Femur (tissue), 1 donor: ENCODE results near the gene WIF1.

Experiments used
- DNase-seq: peaks from one replicate; pipeline ENCODE4 v3.0.0-alpha.2; 2017

Gene WIF1, protein sequence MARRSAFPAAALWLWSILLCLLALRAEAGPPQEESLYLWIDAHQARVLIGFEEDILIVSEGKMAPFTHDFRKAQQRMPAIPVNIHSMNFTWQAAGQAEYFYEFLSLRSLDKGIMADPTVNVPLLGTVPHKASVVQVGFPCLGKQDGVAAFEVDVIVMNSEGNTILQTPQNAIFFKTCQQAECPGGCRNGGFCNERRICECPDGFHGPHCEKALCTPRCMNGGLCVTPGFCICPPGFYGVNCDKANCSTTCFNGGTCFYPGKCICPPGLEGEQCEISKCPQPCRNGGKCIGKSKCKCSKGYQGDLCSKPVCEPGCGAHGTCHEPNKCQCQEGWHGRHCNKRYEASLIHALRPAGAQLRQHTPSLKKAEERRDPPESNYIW

DNA sequence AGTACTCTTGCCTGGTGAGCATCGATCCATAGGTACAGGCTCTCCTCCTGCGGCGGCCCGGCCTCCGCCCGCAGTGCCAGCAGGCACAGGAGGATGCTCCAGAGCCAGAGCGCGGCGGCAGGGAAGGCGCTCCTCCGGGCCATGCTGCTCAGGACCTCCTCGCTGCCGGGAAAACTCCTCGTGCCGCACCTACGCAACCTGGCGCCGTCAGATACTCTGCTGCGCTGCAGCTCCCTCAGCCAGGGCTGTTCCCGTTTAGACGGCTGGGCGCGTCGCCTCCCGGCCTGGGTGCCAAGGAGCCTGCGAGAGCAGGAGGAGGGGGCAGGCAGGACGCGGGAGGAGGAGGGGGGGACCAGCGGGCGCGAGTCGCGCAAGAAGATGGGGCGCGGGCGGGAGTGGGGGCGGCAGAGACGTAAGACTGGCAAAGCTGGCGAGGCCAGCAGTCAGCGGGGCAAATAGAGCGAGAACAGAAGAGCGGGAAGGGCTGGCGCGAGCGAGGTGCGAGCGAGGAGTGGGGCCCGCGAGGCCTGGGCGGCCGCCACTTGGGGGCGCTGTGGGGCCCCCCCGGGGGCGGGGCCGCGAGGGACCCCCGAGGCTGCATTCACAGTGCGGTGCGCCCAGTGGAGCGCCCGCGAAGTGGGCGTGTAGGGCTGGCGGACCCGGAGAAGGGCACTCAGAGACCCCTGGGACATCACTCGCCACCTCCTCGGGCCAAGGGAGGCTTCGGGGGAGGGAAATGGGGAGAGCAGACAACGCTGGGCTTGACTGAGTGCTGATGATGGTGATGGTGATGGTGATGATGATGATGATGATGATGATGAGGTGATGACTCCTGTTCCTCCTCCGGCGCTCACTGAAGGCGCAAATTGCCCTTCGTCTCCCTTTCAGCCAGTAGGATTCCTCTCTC, at the start of gene WIF1:
Gene WIF1 (minus strand): TSS at position 257 of the 907 bp plus-strand sequence. CDS start 114 bp downstream, at position 143.
- DNase-seq, result peak; percentile 65

DNA sequence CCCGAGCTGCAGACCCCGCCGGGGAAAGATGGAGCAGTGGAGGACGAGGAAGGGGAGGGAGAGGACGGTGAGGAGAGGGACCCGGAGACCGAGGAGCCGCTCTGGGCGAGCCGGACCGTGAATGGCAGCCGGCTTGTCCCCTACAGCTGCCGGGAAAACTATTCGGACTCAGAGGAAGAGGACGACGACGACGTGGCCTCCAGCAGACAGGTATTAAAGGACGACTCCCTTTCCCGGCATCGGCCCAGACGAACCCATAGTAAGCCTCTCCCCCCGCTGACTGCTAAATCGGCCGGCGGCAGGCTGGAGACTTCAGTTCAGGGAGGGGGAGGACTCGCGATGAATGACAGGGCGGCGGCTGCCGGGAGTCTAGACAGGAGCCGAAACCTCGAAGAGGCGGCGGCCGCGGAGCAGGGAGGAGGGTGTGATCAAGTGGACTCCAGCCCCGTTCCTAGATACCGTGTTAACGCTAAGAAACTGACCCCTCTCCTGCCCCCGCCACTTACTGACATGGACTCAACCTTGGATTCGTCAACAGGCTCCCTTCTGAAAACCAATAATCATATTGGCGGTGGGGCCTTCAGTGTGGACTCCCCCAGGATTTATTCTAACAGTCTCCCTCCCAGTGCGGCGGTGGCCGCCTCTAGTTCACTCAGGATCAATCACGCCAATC, 49.2 kb upstream of the WIF1 start:
- peak; percentile 78 for DNase-seq

DNA sequence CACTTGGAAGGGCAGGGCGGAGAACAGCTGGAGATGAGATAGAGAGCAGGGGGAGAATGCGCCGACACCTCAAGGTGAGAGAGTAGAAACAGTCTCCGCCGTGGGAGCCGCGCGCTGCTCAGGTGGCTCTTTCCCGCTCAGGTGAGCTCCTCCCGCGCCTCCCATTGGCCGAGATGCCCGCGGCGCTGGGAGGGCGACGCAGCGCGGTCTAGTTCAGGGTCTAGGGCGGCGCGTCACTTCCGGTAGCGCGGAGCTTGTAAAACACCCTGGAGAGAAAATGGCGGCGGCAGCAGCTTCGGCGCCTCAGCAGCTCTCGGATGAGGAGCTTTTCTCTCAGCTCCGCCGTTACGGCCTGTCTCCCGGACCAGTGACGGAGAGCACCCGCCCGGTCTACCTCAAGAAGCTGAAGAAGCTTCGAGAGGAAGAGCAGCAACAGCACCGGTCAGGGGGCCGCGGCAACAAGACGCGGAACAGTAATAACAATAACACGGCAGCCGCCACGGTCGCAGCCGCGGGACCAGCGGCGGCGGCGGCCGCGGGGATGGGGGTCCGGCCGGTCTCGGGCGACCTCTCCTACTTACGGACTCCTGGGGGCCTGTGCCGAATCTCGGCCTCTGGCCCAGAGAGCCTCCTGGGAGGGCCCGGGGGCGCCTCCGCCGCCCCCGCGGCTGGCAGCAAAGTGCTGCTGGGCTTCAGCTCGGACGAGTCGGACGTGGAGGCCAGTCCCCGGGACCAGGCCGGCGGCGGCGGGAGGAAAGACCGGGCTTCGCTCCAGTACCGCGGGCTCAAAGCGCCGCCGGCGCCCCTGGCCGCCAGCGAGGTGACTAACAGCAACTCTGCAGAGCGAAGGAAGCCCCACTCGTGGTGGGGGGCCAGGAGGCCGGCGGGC, 48.5 kb upstream of the WIF1 start, which contains the start of gene LEMD3:
Gene LEMD3 (plus strand): TSS at position 264 of the 889 bp plus-strand sequence. CDS start 14 bp downstream, at position 278.
- DNase-seq, result peak; percentile 96

DNA sequence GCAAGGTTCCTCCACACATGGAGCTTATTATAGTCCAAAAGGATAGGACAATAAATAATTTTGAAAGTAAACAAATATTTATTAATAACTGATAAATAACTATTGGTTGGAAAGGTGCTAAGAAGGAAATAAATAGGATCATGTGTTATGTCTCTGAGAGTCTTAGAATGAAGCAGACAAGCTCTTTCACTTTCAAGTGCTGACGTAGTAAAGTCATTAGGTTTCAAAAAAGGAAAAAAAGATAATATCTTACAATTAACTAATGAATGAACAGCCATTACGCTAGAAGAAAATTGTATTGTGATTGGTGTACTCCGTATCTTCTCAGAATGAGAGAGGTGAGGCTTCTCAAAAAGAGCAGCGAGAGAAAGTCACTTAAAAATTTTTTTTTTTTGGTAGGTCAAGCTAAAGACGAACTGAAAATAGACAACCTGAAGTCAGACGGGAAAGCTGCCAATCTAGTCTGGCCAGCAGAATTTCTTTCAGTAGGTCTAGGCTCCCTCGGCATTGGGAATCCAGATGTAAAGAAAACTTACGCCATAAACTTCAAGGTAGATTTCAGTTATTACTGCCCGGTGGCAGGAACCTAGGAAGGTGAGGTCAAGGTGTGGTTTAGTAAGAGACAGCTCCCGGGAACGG, 47.7 kb upstream of the WIF1 start:
- DNase-seq, result no peak

DNA sequence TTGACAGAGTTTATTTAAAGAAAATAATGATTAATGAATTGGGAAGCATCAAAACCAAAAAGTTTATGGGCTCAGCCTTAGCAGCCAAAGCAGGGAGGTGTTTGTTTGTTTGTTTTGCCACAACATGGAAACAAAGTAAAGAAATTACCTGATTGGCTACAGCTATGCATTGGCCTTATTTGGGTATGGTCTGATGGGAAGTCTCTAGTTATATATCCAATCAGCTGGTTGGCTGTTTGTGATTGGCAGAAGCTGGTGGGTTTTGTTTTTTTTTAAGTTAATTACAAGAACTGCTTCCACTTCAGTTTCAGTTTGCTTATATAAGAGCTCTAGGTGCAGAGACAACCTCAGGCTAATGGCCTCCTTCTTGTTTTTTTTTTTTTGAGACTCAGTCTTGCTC, 43.7 kb upstream of the WIF1 start:
- no peak for DNase-seq

DNA sequence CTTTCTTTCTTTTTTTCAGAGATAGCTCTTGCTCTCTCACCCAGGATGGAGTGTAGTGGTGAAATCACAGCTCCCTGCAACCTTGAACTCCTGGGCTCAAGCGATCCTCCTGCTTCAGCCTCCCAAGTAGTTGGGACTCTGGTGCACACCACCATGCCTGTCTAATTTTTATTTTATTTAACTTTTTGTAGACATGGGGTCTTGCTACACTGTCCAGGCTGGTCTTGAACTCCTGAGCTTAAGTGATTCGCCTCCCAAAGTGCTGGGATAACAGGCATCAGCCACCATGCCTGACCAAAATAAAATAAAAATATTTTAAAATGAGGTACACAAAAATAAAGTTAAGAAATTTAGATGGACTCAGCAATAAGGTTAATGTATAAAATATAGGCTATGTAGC, 43.1 kb upstream of the WIF1 start:
- no peak for DNase-seq

DNA sequence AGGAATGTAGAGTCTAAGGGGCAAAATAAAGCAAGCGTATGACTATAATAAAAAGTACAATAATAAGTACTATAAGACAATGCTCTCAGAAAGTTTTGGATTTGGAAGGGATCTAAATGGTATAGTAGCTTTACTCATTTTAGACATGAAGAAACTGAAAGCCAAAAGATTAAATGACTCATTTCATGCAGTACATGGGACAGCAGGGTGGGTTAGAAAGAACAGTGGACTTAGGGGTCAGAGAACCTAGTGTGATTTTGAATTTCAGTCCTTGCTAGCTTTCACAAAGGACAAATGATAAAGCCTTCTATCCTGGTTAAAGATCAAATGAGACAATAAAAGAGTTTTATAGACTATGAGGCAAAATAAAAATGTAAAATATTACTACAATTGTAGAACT, 41.5 kb upstream of the WIF1 start:
- DNase-seq, result no peak

DNA sequence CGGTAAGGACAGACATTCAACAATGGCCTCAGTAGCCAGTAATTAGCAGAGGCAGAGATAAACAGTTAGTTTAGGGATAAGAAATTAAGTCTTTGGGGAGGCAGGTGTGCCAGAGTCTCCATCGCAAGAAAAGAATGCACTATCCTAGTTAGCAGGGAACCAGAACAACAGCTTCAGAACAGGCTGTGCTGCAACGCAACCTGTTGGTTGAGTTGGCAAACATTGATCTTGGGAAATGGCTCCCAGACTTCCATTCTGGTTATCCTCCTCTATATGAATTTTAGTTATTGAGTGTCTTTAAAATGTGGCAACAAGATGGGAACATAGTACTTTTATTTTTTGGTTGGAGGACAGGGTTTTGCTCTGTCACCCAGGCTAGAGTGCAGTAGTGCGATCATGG, 36.0 kb upstream of the WIF1 start:
- DNase-seq, result no peak

DNA sequence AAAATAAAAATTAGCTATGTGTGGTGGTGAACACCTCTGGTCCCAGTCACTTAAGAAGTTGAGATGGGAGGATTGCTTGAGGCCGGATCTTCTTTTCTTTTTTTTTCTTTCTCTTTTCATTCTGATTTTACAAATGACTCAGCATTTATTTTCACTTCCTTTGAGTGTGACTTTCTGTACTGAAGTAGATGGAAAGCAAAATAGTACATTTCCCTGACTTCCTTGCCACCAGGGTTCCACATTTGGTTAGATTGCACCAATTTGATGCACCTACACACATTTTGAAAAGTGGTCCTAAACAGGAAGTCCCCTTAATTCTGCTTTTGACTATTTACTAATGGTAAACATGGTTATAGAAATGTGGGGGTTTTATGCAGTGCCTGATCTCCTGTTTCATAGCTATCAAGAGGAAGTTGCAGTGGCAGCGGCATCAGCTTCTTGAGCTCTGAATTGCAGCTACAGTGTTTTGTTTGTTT, 35.3 kb upstream of the WIF1 start:
- DNase-seq, result no peak

DNA sequence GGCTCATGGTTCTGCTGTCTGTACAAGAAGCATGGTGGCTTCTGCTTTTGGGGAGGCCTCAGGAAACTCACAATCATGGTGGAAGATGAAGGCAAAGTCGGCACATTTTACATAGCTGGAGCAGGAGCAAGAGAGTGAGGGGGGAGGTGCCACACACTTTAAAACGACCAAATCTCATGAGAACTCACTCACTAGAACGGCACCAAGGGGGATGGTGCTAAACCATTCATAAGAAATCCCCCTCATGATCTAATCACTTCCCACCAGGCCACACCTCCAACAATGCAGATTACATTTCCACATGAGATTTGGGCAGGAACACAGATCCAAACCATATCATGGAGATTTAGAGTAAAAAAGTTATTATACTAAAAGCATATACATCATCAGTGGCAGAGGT, 34.7 kb upstream of the WIF1 start:
- no peak for DNase-seq

DNA sequence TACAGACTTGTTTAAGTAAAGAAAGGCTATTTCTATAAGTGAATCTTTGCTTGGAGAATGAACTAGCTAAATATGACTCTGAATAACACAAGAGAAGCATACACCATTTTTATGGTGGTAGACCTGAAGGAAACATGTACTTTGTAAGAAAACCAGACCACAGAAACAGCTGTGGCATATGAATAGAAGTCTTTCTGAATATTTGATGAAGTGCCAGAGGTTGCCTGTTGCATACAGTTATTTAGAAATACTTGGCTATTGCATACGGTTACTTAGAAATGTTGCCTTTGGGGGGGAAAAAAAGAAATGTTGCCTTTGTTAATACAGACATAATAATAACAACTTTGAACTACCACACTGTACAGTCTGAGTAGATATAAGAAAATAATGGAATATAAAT, 31.5 kb upstream of the WIF1 start:
- DNase-seq, result no peak

DNA sequence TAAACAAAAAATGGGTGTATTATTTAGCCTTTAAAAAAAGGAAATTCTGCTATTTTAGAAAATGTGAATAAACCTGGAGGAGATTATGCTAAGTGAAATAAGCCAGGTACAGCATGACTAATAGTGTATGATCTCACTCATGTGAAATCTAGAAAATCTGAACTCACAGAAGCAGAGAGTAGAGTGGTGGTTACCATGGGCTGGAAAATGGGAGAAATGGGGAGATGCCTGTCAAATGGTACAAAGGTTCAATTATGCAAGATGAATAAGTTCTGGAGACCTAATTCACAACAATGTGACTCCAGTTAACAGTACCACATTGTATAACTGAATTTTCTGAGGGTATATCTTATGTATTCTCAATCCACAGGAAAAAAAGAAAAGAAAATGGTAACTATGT, 30.9 kb upstream of the WIF1 start:
- no peak for DNase-seq

DNA sequence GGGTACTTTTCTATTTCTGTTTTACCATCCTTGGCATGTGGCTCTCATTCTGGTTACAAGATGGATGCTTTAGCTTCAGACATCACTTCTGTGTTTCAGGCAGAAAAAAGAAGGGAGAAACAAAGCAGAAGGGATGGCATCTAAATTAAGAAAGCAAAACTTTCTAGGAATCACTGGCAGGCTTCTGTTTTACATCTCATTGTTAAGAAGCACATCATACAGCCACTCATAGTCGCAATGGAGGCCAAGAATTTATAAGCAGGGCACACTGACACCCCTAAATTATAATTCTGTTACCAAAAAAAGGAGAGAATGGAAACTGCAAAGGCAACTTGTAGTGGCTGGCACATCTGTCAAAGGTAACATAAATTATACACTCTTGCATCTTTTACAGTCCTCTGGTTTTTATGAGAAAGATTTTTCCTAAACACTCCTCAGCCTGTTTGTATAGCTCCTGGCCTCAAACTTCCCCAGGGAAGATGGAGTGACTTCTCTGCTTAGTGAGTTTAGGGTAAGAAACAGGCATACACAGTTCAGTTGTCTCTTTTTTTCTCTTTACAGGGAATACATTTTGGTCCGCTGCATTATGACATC, 26.3 kb upstream of the WIF1 start:
- no peak for DNase-seq

DNA sequence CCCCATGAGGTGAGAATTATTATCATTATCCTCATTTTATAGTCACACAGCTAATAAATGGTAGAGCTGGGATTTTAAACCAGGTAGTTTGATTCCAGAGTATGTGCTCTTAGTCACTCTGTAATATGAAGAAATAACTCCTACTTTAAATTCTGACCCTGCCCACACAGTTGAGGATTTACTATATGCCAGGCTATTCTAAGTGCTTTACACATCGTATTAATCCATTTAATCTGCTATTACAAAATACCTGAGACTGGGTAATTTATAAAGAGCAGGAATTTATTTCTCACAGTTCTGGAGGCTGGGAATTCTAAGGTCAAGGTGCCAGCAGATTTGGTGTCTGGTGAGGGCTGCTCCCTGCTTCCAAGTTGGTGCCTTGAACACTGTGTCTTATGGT, 19.6 kb upstream of the WIF1 start:
- no peak for DNase-seq

DNA sequence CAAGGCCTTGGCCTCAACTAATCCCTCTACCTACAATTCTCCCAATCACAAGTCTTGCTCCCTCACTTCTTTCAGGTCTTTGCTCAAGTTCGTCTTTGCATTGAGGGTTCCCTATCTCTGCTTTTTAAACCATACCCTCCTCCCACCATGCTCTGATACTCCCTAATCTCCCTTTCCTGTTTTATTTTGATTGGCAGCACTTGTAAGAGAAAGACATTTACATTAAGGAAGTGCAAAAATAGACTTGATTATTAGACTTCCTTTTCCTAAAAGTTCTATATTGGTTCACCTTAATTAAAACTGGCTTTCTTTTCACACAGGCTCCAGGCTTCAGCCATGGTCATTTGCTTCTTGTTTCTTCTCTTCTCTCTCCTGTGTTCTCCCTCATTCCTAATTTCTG, 18.3 kb upstream of the WIF1 start:
- no peak for DNase-seq

DNA sequence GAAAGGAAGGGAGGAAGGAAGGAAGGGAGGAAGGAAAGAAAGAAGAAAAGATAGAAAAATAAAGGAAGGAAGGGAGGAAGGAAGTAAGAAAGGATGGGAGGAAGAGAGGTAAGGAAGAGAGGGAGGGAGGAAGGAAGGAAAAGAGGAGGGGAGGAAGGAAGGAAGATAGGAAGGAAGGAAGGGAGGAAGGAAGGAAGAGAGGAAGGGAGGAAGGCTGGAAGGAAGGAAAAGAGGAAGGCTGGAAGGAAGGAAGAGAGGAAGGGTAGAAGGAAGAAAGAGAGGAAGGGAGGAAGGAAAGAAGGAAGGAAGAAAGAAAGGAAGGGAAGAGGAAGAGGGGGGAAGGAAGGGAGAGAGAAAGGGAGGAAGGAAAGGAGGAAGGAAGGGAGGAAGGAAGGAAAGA, 12.8 kb upstream of the WIF1 start:
- no peak for DNase-seq

DNA sequence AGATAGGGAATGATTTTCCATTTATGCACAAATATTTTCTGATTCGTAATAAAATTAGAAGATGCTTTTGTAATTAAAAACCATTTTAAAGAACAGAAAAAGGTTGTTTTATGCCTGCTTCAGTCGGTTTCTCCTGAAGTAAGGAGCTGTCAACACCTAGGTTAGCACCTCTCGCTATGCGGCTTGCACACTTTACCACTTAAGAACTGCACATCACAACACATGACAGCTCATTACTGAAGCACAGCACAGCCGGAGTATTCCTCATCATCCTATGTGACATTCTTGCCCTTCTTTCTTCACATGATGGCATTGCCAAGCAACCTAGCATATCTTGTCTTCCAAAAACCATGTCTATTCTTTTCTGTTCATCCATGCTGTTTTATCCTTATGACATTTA, 5.4 kb upstream of the WIF1 start:
- no peak for DNase-seq

DNA sequence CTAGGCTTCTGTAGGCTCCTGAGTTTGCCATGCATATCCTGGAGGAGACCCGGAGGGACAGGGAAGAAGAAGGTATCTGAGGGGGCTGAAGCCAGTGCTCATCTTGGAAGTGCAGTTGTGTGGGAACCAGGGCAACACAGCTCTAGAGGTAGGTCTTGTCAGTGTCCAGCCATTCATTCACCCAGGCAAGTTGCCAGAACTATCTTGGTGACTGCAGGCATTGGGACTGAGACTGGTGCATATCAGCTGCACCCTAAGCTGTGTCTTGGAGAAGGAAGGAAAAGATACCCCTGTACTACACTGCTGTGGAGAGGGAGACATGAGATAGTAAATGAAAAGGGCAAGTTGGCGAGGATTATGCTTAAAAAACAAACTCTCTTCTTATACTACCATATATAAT, 4.9 kb upstream of the WIF1 start:
- DNase-seq, result peak; percentile 28

DNA sequence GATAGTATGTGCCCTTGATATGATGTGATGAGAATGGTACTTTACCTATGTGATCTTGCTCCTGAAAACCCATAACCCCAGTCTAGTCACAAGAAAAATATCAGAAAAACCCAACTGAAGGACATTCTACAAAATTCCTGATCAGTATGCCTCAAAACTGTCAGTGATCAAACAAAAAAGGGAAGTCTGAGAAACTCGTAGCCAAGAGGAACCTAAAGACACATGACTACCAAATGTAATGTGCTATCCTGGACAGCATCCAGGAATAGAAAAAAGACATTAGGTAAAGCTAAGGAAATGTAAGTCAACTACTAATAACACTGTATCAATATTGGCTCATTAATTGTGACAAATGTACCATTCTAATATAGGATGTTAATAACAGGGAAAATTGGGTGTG, 4.1 kb upstream of the WIF1 start:
- no peak for DNase-seq

DNA sequence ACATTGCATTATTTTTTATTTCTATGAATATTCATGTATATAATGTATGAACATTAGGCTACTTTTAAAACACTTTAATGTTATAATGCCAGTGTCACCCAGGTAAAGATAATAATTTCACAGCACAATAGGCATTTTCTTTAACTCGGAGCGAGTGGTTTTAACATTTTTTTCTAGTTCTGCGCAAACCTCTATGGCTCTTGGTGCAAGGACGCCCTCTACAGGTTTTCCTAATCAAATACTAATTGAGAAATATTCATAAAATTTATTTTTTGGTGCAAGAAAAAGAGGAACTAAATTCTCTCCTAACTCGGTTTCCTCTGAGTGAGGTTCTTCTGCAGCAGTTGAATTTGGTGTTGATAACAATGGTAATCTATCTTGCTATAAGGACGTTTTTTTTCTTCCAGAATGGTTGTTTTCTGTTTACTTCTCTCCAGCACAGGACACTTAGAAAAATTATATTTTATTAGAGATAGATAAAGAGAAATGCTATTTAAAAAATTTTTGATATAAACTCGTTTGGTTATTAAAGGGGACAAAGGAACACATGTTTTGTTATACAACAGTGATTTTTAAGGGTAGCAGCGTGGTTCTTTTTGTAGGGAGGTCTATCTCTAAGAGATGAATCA, 2.4 kb upstream of the WIF1 start:
- DNase-seq, result no peak

DNA sequence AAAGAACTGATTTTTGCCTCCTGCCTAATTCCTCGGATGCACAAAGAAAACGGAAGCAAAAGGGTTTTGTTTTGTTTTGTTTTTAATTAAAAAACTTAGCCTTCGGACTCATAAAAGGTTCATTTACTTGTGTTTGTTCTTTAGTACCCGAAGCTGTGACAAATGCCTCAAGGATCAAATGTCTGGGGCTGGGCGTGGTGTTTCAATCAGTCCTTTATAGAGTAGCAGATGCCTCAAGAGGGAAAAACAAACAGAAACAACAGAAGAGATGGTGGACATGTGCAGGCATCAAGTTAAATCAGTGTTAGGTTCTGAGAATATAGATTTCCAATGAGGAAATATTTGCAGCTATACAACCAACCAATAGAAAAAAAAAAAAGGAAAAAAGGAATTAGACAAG, 1.6 kb upstream of the WIF1 start:
- DNase-seq, result no peak
